Measurements from ENCODE around the gene GRB10. TPM values are rescaled to one million over a fixed set of nuclear protein-coding genes. Genes with fewer than 3 reads are reported as not detected.

The GRB10 gene
- total RNA-seq, 1 experiment from 2014 or later: 38.3 TPM

DNA sequence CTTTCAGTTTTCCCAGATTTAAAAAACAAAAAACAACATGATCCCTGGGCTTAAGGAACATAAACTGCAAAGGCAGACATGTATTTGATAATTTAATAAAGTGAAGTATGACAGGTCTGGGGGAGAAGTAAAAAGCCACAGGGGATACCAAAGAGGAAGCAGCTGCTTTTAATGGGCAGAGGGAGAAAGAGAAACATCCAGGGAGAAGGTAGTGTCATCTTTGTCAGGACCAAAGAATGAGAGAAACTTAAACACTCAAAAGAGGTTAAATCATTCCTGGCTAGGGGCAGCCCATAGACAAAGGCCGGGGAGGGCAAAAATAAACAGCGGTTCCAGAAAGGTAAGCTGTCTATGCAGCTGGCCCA, 94.5 kb downstream of the GRB10 start:
- H3K4me3 ChIP-seq (ENCODE audit: low read depth in 2 of 2, low read length in 2 of 2): no peak overlapping the region
- H3K36me3 ChIP-seq (ENCODE audit: control insufficient read depth, insufficient read depth, low read length): no peaks in the 10 kb centered on the region
- CTCF ChIA-PET: no interaction called here
- TF ChIP-seq, protein P1, sequence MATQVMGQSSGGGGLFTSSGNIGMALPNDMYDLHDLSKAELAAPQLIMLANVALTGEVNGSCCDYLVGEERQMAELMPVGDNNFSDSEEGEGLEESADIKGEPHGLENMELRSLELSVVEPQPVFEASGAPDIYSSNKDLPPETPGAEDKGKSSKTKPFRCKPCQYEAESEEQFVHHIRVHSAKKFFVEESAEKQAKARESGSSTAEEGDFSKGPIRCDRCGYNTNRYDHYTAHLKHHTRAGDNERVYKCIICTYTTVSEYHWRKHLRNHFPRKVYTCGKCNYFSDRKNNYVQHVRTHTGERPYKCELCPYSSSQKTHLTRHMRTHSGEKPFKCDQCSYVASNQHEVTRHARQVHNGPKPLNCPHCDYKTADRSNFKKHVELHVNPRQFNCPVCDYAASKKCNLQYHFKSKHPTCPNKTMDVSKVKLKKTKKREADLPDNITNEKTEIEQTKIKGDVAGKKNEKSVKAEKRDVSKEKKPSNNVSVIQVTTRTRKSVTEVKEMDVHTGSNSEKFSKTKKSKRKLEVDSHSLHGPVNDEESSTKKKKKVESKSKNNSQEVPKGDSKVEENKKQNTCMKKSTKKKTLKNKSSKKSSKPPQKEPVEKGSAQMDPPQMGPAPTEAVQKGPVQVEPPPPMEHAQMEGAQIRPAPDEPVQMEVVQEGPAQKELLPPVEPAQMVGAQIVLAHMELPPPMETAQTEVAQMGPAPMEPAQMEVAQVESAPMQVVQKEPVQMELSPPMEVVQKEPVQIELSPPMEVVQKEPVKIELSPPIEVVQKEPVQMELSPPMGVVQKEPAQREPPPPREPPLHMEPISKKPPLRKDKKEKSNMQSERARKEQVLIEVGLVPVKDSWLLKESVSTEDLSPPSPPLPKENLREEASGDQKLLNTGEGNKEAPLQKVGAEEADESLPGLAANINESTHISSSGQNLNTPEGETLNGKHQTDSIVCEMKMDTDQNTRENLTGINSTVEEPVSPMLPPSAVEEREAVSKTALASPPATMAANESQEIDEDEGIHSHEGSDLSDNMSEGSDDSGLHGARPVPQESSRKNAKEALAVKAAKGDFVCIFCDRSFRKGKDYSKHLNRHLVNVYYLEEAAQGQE (IDR thresholded peaks at IDR 0.05; ENCODE audit: insufficient read depth in 1 of 2, low read depth in 2 of 2, low read length in 1 of 2): no peak
- TF ChIP-seq SIN3A (IDR thresholded peaks at IDR 0.05; ENCODE audit: borderline replicate concordance, insufficient read depth, low read depth, low read length) (no peak), TCF7L2 (IDR thresholded peaks at IDR 0.05; ENCODE audit: low read depth, low read length) (no peak), POLR2AphosphoS5 (IDR thresholded peaks at IDR 0.05; ENCODE audit: low read depth, low read length) (no peak)
- TF ChIP-seq, protein P2, sequence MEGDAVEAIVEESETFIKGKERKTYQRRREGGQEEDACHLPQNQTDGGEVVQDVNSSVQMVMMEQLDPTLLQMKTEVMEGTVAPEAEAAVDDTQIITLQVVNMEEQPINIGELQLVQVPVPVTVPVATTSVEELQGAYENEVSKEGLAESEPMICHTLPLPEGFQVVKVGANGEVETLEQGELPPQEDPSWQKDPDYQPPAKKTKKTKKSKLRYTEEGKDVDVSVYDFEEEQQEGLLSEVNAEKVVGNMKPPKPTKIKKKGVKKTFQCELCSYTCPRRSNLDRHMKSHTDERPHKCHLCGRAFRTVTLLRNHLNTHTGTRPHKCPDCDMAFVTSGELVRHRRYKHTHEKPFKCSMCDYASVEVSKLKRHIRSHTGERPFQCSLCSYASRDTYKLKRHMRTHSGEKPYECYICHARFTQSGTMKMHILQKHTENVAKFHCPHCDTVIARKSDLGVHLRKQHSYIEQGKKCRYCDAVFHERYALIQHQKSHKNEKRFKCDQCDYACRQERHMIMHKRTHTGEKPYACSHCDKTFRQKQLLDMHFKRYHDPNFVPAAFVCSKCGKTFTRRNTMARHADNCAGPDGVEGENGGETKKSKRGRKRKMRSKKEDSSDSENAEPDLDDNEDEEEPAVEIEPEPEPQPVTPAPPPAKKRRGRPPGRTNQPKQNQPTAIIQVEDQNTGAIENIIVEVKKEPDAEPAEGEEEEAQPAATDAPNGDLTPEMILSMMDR (IDR thresholded peaks at IDR 0.05): no peak
- no peaks in the 10 kb centered on the region for H3K9me3 ChIP-seq (ENCODE audit: control insufficient read depth, insufficient read depth, low read depth, low read length)
- intact Hi-C loops (cut with micrococcal nuclease; ENCODE audit: unreplicated experiment): no loop called here
- in situ Hi-C loops (cut with HindIII; ENCODE audit: low pct_unique_long_range_greater_than_20kb, low sequenced_read_pairs): no loop called here
- H3K27me3 ChIP-seq (ENCODE audit: control insufficient read depth, insufficient read depth, low read length): no peaks in the 10 kb centered on the region
- no peak for ATAC-seq
- no peaks in the 10 kb centered on the region for H3K4me1 ChIP-seq (ENCODE audit: control insufficient read depth, insufficient read depth, low read length)
- BruUV-seq (replicated peaks): no TSS peak
- POLR2A ChIA-PET: interaction anchor here (0.7 kb wide), 1 partner anchor 552 kb away, joined by 4 read pairs; no protein-coding TSS in a partner anchor
- H3K27ac ChIP-seq (ENCODE audit: low read length): no peak overlapping the region
- DNase-seq (ENCODE audit: low read depth, low spot score): no peak

DNA sequence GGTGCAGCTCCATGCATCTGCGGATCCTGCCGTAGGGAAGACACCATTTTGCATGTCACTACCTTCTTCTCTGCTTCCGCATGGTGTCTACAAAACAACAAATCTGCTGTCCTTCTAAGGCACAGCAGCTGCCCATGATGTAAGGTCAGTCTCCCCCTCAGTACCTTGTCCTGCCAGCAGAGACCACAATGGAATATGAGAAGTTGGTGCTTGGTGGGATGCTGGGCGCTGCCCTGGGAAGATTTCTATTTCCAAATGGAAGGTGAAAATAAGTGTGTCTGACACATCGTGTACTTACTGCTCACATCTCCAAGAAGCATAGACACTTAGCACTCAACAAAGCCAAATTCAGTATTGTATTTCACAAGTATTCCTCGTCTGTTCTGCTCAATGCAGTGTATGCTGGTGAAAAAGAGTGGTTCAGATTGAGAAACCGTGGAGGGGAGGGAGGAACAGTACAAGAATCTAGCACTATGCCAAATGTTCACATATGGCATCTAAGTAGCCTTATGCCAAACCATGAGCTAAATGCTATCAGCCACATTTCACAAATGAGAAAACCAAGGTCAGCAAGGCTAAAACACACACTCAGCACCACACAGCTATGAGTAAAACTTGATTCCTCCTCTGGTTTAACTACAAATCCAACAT, 95.0 kb downstream of the GRB10 start:
- Histone ChIP-seq H3K9me3 (ENCODE audit: control insufficient read depth, insufficient read depth, low read depth, low read length) (no peaks in the 10 kb centered on the region), H3K4me3 (ENCODE audit: low read depth in 2 of 2, low read length in 2 of 2) (no peak overlapping the region), H3K27ac (ENCODE audit: low read length) (no peak overlapping the region), H3K4me1 (ENCODE audit: control insufficient read depth, insufficient read depth, low read length) (no peaks in the 10 kb centered on the region), H3K27me3 (ENCODE audit: control insufficient read depth, insufficient read depth, low read length) (no peaks in the 10 kb centered on the region), H3K36me3 (ENCODE audit: control insufficient read depth, insufficient read depth, low read length) (no peaks in the 10 kb centered on the region)
- intact Hi-C loops (cut with micrococcal nuclease; ENCODE audit: unreplicated experiment) (no loop called here), in situ Hi-C loops (cut with HindIII; ENCODE audit: low pct_unique_long_range_greater_than_20kb, low sequenced_read_pairs) (no loop called here)
- CTCF ChIA-PET: no interaction called here
- POLR2A ChIA-PET: interaction anchor here (0.7 kb wide), 1 partner anchor 552 kb away, joined by 4 read pairs; no protein-coding TSS in a partner anchor
- no peak for TF ChIP-seq POLR2AphosphoS5 (IDR thresholded peaks at IDR 0.05; ENCODE audit: low read depth, low read length)
- BruUV-seq (replicated peaks): no TSS peak
- DNase-seq (ENCODE audit: low read depth, low spot score) (no peak), ATAC-seq (no peak)

DNA sequence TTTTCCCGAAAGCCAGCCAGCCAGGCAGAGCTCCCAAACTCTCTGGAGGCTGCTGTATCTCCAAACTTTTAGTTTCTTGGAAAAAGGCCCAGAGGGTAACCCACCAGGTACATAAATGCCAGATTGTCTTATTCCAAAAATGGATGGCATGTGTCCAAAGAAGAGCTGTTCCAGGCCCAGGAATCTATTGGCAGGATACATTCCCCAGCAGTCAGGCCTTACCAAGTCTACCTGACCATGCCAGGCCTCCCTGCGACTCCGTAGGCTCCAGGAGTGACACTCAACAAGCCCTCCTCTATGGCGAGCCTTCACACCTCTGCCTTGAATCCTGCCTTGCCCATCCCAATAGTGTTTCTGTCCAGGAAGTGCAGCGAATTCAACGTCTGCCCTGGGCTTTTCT, 95.6 kb downstream of the GRB10 start:
- Histone ChIP-seq H3K27me3 (ENCODE audit: control insufficient read depth, insufficient read depth, low read length) (no peaks in the 10 kb centered on the region), H3K9me3 (ENCODE audit: control insufficient read depth, insufficient read depth, low read depth, low read length) (no peaks in the 10 kb centered on the region), H3K4me3 (ENCODE audit: low read depth in 2 of 2, low read length in 2 of 2) (no peak overlapping the region), H3K36me3 (ENCODE audit: control insufficient read depth, insufficient read depth, low read length) (no peaks in the 10 kb centered on the region), H3K4me1 (ENCODE audit: control insufficient read depth, insufficient read depth, low read length) (no peaks in the 10 kb centered on the region), H3K27ac (ENCODE audit: low read length) (no peak overlapping the region)
- TF ChIP-seq SIN3A (IDR thresholded peaks at IDR 0.05; ENCODE audit: borderline replicate concordance, insufficient read depth, low read depth, low read length) (no peak), TCF7L2 (IDR thresholded peaks at IDR 0.05; ENCODE audit: low read depth, low read length) (no peak), POLR2AphosphoS5 (IDR thresholded peaks at IDR 0.05; ENCODE audit: low read depth, low read length) (no peak)
- TF ChIP-seq, protein P1 (IDR thresholded peaks at IDR 0.05; ENCODE audit: insufficient read depth in 1 of 2, low read depth in 2 of 2, low read length in 1 of 2): no peak
- TF ChIP-seq, protein P2 (IDR thresholded peaks at IDR 0.05): no peak
- DNase-seq (ENCODE audit: low read depth, low spot score) (no peak), ATAC-seq (no peak)
- BruUV-seq (replicated peaks): no TSS peak
- in situ Hi-C loops (cut with HindIII; ENCODE audit: low pct_unique_long_range_greater_than_20kb, low sequenced_read_pairs): no loop called here
- ChIA-PET POLR2A (no interaction called here), CTCF (no interaction called here)
- intact Hi-C loops (cut with micrococcal nuclease; ENCODE audit: unreplicated experiment): no loop called here
